Thyroid gland (tissue), 4 donors: Measurements from ENCODE around the gene ALG12. TPM values are rescaled to one million over a fixed set of nuclear protein-coding genes. Genes with fewer than 3 reads are reported as not detected.

ENCODE experiments used
- DNase-seq, 2 donors: peaks; one replicate each; pipeline ENCODE4 v3.0.0-alpha.2; 2019
- H3K27ac ChIP-seq, 3 donors: fragments of 200-600 bp; sonication (generic); 1 replicate in 2 of 3; 2 replicates in 1 of 3; pipeline ENCODE4 v1.5.1; 2016 to 2019; ENCODE audit warnings: mild to moderate bottlenecking in 1 of 3, moderate library complexity in 1 of 3
- H3K27me3 ChIP-seq: fragments of 200-600 bp; sonication (generic); one replicate; pipeline ENCODE4 v1.5.1; 2019
- H3K36me3 ChIP-seq, 2 donors: fragments of 200-600 bp; sonication (generic); one replicate each; pipeline ENCODE4 v1.5.1; 2016 to 2019
- H3K4me1 ChIP-seq, 2 donors: fragments of 200-600 bp; sonication (generic); one replicate each; pipeline ENCODE4 v1.5.1; 2017 to 2019
- H3K4me3 ChIP-seq, 3 donors: fragments of 200-600 bp; sonication (generic); replicated peaks in 1 of 3; 1 replicate in 2 of 3; 2 replicates in 1 of 3; pipeline ENCODE4 v1.5.1; 2016; ENCODE audit warnings: mild to moderate bottlenecking in 1 of 3
- H3K9me3 ChIP-seq: fragments of 200-600 bp; sonication (generic); one replicate; pipeline ENCODE4 v1.5.1; 2017
- CTCF ChIP-seq, 6 experiments: fragments of 200-600 bp in 3 of 6; fragments of 450-650 bp in 3 of 6; sonication (generic) in 3 of 6; IDR thresholded peaks; one replicate each; pipeline ENCODE4 v1.5.1; 2016 to 2019; ENCODE audit warnings: antibody characterized with exemption in 6 of 6, mild to moderate bottlenecking in 2 of 6, inconsistent platforms in 1 of 6, moderate library complexity in 1 of 6
- POLR2A ChIP-seq, 2 donors: fragments of 450-650 bp; IDR thresholded peaks; one replicate each; pipeline ENCODE4 v1.6.1; 2017; ENCODE audit warnings: antibody characterized with exemption in 2 of 2, mild to moderate bottlenecking in 2 of 2, moderate library complexity in 1 of 2
- WGBS, 2 donors: methylation state at CpG; one replicate each; pipeline ENCODE4 v1.1.5; 2017; 5-methylcytosine and 5-hydroxymethylcytosine counted together
- intact Hi-C: fragments of 100-400 bp; cut with DNase I; formaldehyde crosslinking; loops from one replicate; pipeline ENCODE4 v1.15.1; 2023
- total RNA-seq, 4 donors: library from RNA; depleted of rRNA; stranded (reverse); fragments of >200 nt; gene quantifications; one replicate each; pipeline ENCODE4 v1.2.3, GENCODE V29; 2016

Gene ALG12
- total RNA-seq, 4 donors from 2014 or later: 25.5 to 60.5 (median 52.2) TPM

GRCh38 chr22:49921508-49922278 is 3.5 kb upstream of the ALG12 start:
- H3K36me3 ChIP-seq: peaks cover 0 to 35% of the 10 kb centered on the region in 2 donors
- WGBS, 2 donors: 92 to 93% methylated on average over 28 to 31 of the region's 35 CpGs
- DNase-seq: no peak
- H3K9me3 ChIP-seq: no peaks in the 10 kb centered on the region
- no peak for TF ChIP-seq CTCF (IDR thresholded peaks at IDR 0.05)
- no peak for TF ChIP-seq POLR2A (IDR thresholded peaks at IDR 0.05)
- no peak overlapping the region for H3K4me3 ChIP-seq
- H3K4me1 ChIP-seq: peaks cover 16 to 19% of the 10 kb centered on the region in 2 donors
- H3K27ac ChIP-seq: no peak overlapping the region
- intact Hi-C loops: loop anchor here (10.0 kb wide), 2 partner anchors 157 to 293 kb away; no protein-coding TSS in a partner anchor
- H3K27me3 ChIP-seq: no peaks in the 10 kb centered on the region

- intact Hi-C loops: loop anchor here (10.0 kb wide), 2 partner anchors 156 to 294 kb away; no protein-coding TSS in a partner anchor
- peaks cover 16 to 20% of the 10 kb centered on the region in 2 donors for H3K4me1 ChIP-seq
- no peak for DNase-seq
- H3K4me3 ChIP-seq: no peak overlapping the region
- H3K27ac ChIP-seq: no peak overlapping the region
- TF ChIP-seq CTCF (IDR thresholded peaks at IDR 0.05) (no peak), POLR2A (IDR thresholded peaks at IDR 0.05) (no peak)
- H3K27me3 ChIP-seq: no peaks in the 10 kb centered on the region
- WGBS, 2 donors: 84 to 96% methylated on average over 16 of the region's 18 CpGs
- H3K36me3 ChIP-seq: peaks cover 0 to 31% of the 10 kb centered on the region in 2 donors
- H3K9me3 ChIP-seq: no peaks in the 10 kb centered on the region
These were observed 2.6 kb upstream of the ALG12 start for GRCh38 chr22:49920859-49921258.

DNA sequence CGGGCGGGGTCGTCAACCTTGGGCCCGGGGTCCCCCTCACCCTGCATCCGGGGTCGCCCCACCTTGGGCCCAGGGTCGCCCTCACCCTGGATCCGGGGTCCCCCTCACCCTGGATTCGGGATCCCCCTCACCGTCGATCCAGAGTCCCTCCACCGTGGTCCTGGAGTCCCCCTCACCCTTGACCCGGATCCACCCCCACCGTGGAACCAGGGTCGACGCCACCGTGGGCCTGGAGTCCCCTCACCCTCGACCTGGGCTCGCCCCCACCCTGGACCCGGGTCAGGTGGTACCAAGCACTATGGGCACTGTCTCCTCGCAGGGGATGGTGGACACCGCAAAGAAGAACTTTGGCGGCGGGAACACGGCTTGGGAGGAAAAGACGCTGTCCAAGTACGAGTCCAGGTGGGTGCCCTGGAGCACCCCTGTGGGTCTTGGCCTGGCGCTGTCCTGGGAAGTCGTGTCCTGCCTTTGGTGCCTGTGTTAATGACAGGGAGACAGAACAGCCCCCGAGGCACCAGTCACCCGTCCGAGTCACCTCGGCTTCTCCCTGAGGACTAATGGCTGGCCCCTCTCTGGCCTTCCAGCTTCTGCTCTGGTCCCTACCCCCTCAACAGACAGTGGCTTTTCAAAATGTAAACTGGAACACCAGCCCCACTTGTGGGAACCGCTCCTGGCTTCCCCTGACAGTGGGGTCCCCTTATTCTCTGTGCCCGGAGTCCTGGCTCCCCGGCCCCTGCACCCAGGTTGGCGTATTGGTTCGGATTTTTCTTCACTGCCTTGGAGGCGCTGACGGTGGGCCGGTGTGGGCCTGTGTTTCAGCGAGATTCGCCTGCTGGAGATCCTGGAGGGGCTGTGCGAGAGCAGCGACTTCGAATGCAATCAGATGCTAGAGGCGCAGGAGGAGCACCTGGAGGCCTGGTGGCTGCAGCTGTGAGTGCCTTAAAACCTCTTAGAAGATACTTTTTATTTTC is 958 bp upstream of the ALG12 start:
- 76 to 84% methylated on average over 14 to 19 of the region's 47 CpGs for WGBS, 2 donors

DNA sequence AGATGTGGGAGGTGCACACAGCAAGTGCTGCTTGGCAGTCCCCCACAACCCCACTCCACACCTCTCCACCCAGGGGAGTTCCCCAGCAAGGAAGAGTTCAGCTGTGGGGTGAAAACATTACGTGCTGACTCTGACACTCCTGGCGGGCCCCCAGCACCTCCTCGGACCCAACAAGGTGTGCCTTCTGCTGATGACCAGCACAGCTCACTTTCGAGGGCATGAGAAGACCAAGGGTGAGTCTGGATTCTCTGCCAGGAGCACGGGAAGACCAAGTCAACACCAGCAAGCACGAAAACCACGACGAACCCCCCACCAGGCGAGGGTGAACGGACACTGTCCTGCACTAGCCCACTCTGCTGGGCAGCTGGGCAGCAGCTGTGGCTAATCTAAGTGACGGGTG is 1.4 kb downstream of the ALG12 start:
- no peak for DNase-seq

More for the DNA sequence above, 958 bp upstream of the ALG12 start:
- Histone ChIP-seq H3K4me3 (peak overlapping the region in 2 of 3 donors; percentile 43 to 67), H3K27ac (peak overlapping the region in 2 of 3 donors; percentile 40 to 96), H3K36me3 (peaks cover 0 to 20% of the 10 kb centered on the region in 2 donors), H3K9me3 (no peaks in the 10 kb centered on the region), H3K4me1 (peaks cover 16 to 20% of the 10 kb centered on the region in 2 donors), H3K27me3 (no peaks in the 10 kb centered on the region)
- TF ChIP-seq POLR2A (IDR thresholded peaks at IDR 0.05): no peak
- TF ChIP-seq CTCF (IDR thresholded peaks at IDR 0.05): no peak
- no peak for DNase-seq
- intact Hi-C loops: loop anchor here (10.0 kb wide), 1 partner anchor 64 kb away; the partner anchor contains the start of gene ZBED4

More for the DNA sequence above, 1.4 kb downstream of the ALG12 start:
- H3K9me3 ChIP-seq: no peaks in the 10 kb centered on the region
- H3K4me1 ChIP-seq: peaks cover 16 to 20% of the 10 kb centered on the region in 2 donors
- H3K36me3 ChIP-seq: peaks cover 19 to 25% of the 10 kb centered on the region in 2 donors
- H3K27me3 ChIP-seq: no peaks in the 10 kb centered on the region
- H3K4me3 ChIP-seq: no peak overlapping the region
- WGBS, 2 donors: 88 to 97% methylated on average over 10 to 11 of the region's 11 CpGs
- no peak overlapping the region for H3K27ac ChIP-seq
- TF ChIP-seq POLR2A (IDR thresholded peaks at IDR 0.05) (no peak), CTCF (IDR thresholded peaks at IDR 0.05) (no peak)
- intact Hi-C loops: loop anchor here (10.0 kb wide), 1 partner anchor 62 kb away; the partner anchor contains the start of gene ZBED4
